Cardiac septum (tissue), 1 donor: Measurements from ENCODE around the gene COL4A4. TPM values are rescaled to one million over a fixed set of nuclear protein-coding genes. Genes with fewer than 3 reads are reported as not detected.
"Not testable (repeated sequence)": the region's sequence is repeated elsewhere in the genome, so short reads cannot be mapped to it uniquely, and the experiment has no call there.

ENCODE experiments used
- DNase-seq: peaks from one replicate; pipeline ENCODE4 v3.0.0-alpha.2; 2020; ENCODE audit warnings: low spot score
- intact Hi-C: fragments of 100-400 bp; cut with DNase I; formaldehyde crosslinking; loops from one replicate; pipeline ENCODE4 v1.14.0; 2022
- long read RNA-seq: library from polyadenylated mRNA; unstranded; transcript quantifications from one replicate; pipeline ENCODE4 v2.0.0, GENCODE V29; 2021
- total RNA-seq: library from RNA; stranded (reverse); fragmentation: NEBNext Ultra II Directional; extraction: Animal tissue kit (Norgen Biotek cat#: 25700); gene quantifications from one replicate; pipeline ENCODE4 v1.2.1, GENCODE V29; 2021
- donor health status: DM: no; HTN: no; CAD: no.

COL4A4 gene
- 3.0 TPM for total RNA-seq
- long read RNA-seq, partial matches to known transcripts, result 0 of 2 reads
- long read RNA-seq, other reads (novel, unspliced or antisense), result 2 of 2 reads

DNA sequence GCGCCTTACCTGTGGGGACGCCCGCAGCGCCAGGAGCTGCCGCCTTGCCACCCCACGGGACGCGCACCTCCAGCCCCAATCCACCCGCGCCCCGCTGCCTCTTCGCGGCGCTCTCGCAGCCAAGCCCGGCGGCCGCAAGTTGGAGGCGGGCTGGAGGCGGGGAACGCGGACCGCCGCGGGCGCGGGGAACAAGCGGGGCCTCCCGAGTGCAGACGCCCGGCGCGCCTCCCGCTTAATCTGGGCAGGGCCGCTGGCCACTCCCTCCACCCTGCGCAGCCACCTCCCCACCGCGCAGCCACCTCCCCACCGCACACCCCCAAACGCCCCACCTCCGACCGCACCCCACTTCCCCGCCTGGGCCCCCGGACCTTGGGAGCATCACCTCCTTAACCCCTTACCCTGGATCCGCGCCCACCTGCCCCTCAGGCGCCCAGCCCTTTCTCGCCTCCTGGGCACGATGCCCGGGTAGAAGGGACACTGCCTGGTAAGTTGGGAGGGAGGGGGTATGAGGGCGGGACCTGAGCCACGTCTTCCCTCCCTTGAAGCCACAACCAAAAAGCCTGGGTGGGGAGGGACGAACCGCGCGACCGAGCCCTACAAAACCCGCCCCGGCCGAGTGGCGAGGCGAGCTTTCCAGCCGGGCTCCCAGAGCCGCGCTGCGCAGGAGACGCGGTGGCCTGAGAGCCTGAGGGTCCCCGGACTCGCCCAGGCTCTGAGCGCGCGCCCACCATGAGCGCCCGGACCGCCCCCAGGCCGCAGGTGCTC, at the start of gene COL4A4, which contains the start of gene COL4A3:
COL4A4 (minus strand) TSS at position 208 of the 765 bp plus-strand sequence. CDS start 16,722 bp downstream, outside the sequence.
COL4A3 (plus strand) TSS at position 627 of the 765 bp plus-strand sequence; CDS start at position 730, 103 bp downstream.
- intact Hi-C loops, result no loop called here
- DNase-seq, result no peak

DNA sequence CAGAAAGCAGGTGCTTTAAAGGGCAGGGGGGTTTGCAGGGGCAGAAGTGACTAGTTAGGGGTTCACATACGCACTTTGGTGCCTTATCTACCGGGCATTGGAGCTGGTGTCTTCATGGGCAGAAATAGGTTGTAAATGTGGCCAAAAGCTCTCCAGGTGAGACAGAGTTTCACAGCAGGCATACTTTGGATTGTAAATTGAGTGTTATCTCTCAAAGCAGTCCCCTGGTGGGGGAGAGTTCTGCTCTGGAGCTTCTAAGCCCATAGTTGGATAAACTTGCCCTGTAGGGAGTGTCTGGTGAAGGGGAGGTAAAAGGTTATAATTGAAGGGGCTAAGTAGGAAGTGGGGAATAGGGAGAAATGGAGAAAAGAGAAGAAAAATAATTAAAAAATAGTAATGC, 43.6 kb upstream of the COL4A4 start:
- no peak for DNase-seq
- intact Hi-C loops, result no loop called here

DNA sequence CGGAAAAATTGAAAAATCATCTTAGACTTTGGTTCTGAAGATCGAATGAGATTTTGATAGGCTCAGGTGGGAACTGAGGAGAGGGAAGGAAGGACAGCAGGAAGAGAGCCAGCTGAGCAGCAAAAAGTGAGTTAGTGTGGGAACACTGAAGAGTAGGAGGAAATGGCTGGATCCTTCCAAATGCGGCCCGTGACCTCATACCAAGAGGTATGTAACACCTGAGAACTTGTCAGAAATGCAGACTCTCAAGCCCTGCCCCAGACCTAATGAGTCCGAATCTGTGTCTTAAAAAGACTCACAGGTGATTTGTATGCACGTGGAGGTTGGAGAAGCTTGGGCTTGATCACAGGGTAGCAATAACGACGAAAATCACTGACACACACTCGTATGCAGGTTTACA, 42.4 kb upstream of the COL4A4 start:
- intact Hi-C loops, result no loop called here
- no peak for DNase-seq

DNA sequence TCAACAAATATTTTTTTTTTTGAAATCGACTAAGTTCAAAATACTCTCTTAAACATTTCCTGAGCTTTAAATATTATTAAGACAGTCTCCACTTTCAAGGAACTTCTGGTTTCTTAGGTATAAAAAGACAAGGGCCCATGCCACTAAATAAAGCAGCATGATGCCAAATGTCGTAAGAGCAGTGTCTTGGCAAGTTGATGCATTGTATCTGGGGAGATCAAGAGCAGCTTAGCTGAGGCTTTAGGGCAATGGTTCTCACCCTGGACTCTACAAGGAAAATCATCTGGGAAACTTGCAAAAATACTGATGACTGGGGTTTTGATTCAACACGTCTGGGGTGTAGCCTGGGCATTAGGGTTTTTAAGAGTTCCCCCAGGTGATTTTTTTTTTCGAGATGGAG, 41.7 kb upstream of the COL4A4 start:
- intact Hi-C loops, result no loop called here
- no peak for DNase-seq

DNA sequence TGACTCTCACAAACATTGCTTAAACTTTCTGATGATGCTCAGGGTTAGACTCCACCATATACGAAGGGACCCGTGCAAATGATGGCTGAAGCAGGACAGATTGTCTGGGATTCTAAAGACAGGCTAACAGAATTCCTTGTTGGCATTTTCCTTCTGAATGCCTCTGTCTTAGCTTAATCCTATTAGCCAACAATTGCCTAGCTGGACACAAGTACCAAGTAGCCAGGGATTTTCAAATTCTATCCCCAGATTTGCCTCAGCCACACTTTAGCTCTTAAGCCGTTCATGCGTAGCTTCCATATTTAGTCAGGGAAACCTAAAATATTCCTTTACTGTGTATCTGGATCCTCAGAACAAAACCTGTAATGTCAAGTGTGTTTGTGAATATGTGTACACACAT, 40.4 kb upstream of the COL4A4 start:
- DNase-seq, result no peak
- intact Hi-C loops, result no loop called here

DNA sequence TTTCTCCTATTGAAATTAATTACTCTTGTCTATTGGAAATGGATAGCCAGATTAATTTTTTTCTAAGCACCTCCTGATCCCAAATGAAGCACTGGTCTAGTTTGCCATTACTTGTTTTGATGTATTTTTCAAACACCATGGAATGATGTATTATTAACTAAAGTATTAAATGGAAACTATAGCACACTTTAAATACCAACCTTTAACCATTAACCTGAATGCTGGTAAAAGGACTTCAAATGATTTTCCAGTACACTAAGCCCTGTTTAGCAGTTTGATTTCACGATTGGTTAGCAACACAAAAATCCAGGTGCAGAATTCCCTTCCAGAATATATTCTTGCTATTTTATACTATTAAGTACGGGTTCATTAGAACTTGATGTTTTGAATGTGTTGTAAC, 37.8 kb upstream of the COL4A4 start:
- intact Hi-C loops, result no loop called here
- no peak for DNase-seq

DNA sequence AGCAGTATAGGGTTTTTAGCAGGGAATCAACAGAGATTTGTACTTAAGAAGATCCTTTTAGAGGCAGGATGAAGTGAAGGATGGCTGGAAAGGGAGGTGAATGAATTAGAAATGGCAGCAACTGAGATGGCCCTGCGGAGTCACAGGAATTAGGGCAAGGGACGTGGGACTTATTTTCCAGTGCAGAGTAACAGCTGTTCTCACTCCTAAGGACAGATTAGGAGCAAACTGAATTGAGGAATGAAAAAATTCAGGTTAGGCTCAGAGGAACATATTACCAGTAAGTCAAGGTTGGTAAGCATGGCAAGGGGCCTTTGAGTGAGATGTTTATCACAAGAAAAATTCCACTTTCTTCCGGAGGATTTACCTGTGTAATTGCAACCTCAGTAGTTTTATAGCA, 34.9 kb upstream of the COL4A4 start:
- DNase-seq, result no peak
- intact Hi-C loops, result no loop called here

DNA sequence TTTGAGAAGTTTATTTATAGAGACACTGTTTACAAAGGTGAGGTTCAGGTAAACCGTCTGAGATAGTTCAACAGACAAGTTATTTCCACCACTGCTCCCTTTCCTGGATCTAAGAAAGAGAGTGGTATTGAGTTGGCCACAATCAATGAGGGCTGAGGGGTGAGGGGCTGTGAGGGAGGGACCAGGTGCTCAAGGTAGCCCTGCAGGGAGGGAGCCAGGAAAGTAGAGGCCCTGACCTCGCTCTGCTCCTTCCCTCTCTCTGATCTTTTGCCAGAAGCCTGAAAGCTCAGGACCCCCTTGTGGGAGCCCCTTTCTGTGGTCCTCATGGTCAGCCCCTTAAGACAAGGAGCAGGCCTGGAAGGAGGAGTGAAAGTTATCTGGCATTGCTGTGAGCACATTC, 30.2 kb upstream of the COL4A4 start:
- DNase-seq, result no peak
- intact Hi-C loops, result no loop called here

DNA sequence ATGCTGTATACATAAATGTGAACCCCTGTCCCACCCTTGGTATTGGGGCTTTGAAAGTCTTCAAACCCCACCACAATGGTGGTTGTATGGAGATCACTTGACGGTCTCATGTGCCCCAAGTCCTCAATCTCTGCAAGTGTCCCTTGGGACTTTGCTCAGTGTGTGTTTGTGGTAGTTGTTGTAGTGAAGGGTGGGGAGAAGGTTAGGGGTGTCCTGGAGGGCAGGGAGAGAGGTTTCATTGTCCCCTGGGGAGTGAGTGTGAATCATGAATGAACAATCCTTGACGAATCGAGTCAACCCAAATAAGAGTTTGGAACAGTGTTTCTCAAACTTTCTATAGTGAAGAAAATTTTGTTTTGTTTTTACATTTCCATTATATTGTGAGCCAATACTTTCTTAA, 28.5 kb upstream of the COL4A4 start:
- intact Hi-C loops, result no loop called here
- DNase-seq, result no peak

DNA sequence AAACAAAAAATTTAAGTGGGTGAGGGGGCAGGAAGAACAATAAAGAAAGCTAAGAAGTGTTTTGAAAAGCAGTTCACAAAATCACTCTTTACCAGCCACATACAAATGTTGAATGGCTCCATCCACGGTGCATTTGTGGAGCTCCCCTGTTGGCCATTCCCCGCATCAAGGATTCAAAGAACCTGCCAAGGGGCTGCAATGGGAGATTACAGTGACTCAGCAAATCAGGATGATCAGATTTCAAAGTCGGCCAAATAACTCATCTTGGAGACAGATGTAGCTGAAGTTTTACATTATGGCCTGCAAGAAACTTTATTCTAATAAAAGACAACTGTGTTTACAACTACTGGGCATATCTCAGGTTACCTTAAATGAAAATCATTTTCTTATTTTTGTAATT, 27.4 kb upstream of the COL4A4 start:
- intact Hi-C loops, result no loop called here
- DNase-seq, result no peak

DNA sequence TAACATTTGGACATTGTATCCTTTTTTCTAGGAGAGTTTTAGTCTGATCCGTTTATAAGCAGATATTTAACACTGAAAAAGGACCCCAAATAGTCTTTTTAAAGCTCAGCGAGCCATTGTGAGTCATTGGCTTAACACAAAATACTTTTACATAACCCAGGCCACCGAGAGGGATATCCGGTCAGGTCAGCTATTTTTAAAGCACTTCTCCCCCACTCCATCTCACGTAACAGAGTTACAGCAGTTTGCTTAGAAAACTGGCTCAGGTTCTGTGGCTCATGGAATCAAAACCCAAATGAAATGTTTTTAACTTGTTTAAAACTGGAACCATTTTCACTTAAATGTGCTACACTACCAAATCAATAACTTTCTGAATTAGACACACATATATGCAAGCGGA, 24.3 kb upstream of the COL4A4 start:
- no peak for DNase-seq

DNA sequence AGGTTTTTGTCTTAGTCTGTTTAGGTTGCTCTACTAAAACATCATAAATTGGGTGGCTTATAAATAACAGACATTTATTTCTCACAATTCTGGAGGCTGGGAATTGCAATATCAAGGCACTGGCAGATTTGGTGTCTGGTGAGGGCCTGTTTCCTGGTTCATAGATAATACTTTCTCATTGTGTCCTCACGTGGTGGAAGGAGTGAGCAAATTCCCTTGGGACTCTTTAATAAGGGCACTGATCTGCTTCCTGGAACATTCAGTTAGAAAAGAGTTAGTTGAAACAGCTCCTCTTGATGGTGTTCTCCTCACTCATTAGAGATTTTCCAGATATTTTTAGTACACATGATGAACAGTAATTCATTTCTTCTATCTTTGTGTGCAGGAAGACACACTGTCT, 22.7 kb upstream of the COL4A4 start:
- intact Hi-C loops, result no loop called here
- no peak for DNase-seq

More for the DNA sequence above, 24.3 kb upstream of the COL4A4 start:
- intact Hi-C loops, result no loop called here

DNA sequence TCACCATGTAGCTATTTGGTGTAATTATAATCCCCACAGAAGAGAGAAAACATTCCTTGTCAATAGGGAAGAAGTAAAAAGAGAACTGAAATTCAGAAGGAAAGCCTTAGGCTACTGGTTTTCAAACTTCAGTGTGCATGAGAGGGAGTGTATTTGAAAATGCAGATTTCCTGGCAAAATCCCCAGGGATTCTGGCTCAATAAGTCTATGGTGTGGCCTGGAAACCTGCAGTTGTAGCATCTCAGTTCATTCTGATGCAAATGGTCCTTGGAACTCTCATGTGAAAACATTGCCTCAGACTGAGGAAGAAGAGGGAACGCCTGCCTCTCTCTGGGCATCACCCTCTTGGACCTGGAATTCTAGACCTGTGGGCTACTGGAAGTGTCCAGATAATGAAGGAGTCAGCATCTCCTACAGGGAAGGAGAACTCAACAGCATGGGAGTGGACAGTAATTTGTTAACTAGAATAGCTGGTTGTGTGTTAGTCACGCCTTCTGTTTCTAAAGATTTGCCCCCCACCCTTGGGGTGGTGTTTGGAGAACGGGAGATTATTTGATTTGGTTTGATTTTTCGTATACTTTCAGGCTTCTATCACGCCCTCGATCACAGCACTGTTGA, 21.7 kb upstream of the COL4A4 start:
- intact Hi-C loops, result no loop called here

DNA sequence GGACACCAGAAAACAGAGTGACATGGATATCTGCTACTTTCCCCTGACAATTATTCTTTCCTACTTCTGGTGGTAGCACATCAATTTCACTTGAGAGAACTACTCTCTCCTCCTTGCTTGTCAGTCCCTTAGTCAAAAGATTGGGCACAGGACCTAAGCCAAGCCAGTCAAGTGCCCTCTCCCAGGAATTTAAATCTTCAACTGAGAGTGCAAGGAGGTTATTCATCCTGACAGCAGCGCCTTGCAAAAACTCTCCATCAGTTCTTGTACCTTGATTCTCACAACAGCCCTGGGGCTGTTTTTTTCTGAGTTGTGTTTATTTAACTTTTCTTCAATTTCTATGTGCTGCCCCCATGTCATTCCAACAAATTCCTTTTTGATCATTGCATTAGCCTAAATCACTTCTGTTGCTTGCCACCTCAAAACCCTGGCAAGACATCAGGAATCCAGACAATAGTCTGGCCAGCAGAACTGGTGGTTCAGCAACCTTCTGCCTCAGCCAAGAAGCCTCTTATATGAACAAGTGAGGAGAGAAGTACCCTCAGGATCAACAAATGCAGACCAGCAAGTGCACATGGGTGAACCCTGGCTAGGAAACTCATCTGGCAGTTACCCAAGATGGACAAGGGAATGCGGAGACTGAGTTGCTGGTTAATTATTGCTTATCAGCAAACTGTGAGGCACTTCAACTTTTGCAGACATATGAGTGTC, 19.8 kb upstream of the COL4A4 start:
- intact Hi-C loops, result no loop called here
- DNase-seq, result no peak

More for the DNA sequence above, 21.7 kb upstream of the COL4A4 start:
- no peak for DNase-seq

DNA sequence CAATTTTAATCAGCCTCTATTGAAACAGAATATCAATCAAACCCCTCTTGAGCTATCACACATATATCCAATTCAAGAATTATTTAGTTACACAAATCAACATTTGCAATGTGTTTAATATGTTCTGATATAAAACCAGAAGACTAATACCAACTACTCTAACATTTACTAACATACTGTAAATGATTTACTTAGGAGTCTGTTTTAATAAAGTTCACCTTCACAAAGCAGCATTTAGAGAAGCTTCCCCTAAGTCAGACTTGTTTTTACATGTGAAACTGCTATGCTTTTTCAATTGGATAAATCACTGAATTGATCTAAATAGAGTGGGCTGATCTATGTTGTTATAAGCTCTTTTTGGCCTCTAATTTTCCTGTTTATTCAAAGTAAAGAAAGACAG, 18.8 kb upstream of the COL4A4 start:
- no peak for DNase-seq
- intact Hi-C loops, result no loop called here

DNA sequence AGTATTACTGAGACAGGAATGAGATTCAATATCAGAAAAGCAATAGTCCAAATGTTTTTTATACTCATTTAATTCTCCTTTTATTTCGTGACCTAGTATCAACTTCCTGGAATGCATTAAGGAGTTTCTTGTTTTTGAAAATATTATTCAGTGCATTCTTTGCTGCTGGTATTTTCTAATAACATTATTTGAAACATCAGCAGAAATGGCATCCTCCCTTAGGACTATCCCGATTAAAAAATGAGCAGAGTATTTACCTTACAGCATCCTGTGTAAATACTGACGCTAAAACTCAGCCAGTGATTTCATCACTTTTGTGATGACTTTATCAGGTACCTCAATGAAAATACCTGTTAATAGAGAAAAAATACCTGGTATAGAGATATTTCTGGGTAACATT, 16.8 kb upstream of the COL4A4 start:
- intact Hi-C loops, result no loop called here
- DNase-seq, result no peak

DNA sequence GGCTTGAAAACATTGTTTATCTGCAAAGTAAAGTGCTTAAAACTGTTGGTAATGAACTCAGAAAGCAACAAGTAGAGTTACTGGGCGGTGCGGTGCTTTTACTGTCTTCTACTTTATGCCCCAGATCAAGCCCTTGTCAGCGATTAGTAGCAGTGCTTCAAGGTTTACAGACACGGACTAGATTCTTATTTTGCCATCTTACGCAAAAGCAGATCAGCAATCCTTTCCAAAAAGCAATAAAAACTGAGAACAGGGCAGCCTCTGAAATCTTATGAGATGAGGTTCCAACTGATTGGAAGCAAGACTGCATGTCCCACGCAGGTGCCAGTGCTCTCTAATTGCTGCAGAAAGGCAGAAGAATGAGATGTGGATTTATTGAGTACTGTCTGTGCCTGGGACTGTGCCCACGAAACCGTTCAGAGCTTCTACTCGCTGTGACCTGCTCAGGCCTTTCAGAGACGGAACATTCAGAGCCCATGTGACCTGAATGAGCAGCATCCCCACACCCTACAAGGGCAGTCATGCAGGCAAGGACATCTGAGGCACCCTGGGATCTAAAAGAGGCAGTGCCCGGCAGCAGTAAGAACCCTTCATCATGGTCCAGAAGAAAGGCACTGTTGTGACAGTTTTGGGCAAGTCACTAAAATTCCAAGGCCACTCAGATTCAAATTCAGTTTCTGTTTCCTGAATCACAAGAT, 16.1 kb upstream of the COL4A4 start:
- intact Hi-C loops, result no loop called here
- no peak for DNase-seq

DNA sequence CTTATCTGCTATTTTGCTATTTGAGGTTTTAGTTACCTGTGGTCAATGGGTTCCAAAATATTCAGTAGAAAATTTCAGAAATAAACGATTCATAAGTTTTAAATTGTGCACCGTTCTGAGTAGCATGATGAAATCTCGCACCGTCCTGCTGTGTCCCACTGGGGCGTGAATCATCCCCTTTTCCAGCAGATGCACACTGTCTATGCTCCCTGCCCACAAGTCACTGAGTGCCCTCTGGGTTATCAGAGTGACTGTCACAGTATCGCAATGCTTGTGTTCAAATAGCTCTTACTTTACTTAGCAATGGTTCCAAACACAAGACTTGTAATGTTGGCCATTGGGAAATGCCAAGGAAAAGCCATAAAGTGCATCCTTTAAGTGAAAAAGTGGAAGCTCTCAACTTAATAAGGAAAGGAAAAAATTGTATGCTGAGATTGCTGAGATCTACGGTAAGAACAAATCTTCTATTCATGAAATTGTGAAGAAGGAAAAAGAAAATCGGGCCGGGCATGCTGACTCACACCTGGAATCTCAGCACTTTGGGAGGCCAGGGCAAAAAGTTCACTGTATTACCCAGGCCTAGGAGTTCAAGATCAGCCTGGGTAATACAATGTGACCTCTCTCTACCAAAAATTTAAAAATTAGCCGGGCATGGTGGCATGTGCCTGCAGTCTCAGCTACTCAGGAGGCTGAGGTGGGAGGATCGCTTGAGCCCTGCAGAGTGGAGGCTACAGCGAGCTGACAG, 13.8 kb upstream of the COL4A4 start:
- intact Hi-C loops, result no loop called here
- no peak for DNase-seq

DNA sequence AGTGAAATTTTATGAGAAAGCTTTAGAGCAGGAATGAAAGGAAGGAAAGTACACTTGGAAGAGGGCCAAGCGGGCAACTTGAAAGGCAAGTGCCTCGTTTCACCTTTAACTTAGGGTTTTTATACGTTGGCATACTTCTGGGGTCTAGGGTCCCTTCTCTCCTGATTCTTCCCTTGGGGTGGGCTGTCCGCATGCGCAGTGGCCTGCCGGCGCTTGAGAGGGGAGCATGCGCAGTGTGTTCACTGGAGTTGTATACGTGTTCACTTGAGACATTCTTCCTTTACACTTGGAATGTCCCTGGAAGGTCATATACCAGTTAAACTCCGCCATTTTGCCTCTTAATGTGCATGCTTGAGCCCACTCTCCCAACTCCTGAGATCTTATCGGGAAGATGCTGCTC, 7.8 kb upstream of the COL4A4 start:
- intact Hi-C loops, DNase-seq: not testable (repeated sequence)
